ENCODE data around the gene ZDHHC7.
"Not testable (repeated sequence)": the region's sequence is repeated elsewhere in the genome, so short reads cannot be mapped to it uniquely, and the experiment has no call there.

Gene ZDHHC7

GRCh38 chr16:85036236-85037049, 25.1 kb upstream of the ZDHHC7 start:
- DNase-seq = no peak
- no peak for TF ChIP-seq POLR2A (IDR thresholded peaks at IDR 0.05; ENCODE audit: low read length)
- no peak for TF ChIP-seq GATA1 (IDR thresholded peaks at IDR 0.05; ENCODE audit: low read depth, low read length)

- TF ChIP-seq POLR2A (IDR thresholded peaks at IDR 0.05; ENCODE audit: low read length) (no peak), GATA1 (IDR thresholded peaks at IDR 0.05; ENCODE audit: low read depth, low read length) (no peak)
- DNase-seq = no peak
Observed at GRCh38 chr16:85034591-85035433, 23.5 kb upstream of the ZDHHC7 start.

GRCh38 chr16:85033171-85033570, 21.8 kb upstream of the ZDHHC7 start:
- no peak for DNase-seq
- TF ChIP-seq POLR2A (IDR thresholded peaks at IDR 0.05; ENCODE audit: low read length) (no peak), GATA1 (IDR thresholded peaks at IDR 0.05; ENCODE audit: low read depth, low read length) (no peak)

- not testable (repeated sequence) for DNase-seq
Observed at GRCh38 chr16:85032187-85032586, 20.9 kb upstream of the ZDHHC7 start.

GRCh38 chr16:85031451-85031850, 20.1 kb upstream of the ZDHHC7 start:
- TF ChIP-seq GATA1 (IDR thresholded peaks at IDR 0.05; ENCODE audit: low read depth, low read length) (no peak), POLR2A (IDR thresholded peaks at IDR 0.05; ENCODE audit: low read length) (no peak)
- DNase-seq = no peak

GRCh38 chr16:85029981-85030401, 18.7 kb upstream of the ZDHHC7 start:
- no peak for DNase-seq

GRCh38 chr16:85029408-85029784, 18.1 kb upstream of the ZDHHC7 start:
- TF ChIP-seq GATA1 (IDR thresholded peaks at IDR 0.05; ENCODE audit: low read depth, low read length) (no peak), POLR2A (IDR thresholded peaks at IDR 0.05; ENCODE audit: low read length) (no peak)
- peak; percentile 19 to 48 for DNase-seq

More at GRCh38 chr16:85029981-85030401, 18.7 kb upstream of the ZDHHC7 start:
- TF ChIP-seq GATA1 (IDR thresholded peaks at IDR 0.05; ENCODE audit: low read depth, low read length) (no peak), POLR2A (IDR thresholded peaks at IDR 0.05; ENCODE audit: low read length) (no peak)

GRCh38 chr16:85028685-85029407, 17.5 kb upstream of the ZDHHC7 start:
- DNase-seq = peak in 1 of 2 experiments; percentile 42
- TF ChIP-seq GATA1 (IDR thresholded peaks at IDR 0.05; ENCODE audit: low read depth, low read length) = no peak
- TF ChIP-seq POLR2A (IDR thresholded peaks at IDR 0.05; ENCODE audit: low read length) = no peak

- no peak for TF ChIP-seq GATA1 (IDR thresholded peaks at IDR 0.05; ENCODE audit: low read depth, low read length)
- no peak for TF ChIP-seq POLR2A (IDR thresholded peaks at IDR 0.05; ENCODE audit: low read length)
- DNase-seq = peak; percentile 54 to 69
Observed at GRCh38 chr16:85027958-85028684, 16.8 kb upstream of the ZDHHC7 start.

- TF ChIP-seq GATA1 (IDR thresholded peaks at IDR 0.05; ENCODE audit: low read depth, low read length) = no peak
- peak; percentile 82 for TF ChIP-seq POLR2A (IDR thresholded peaks at IDR 0.05; ENCODE audit: low read length)
- peak; percentile 95 to 98 for DNase-seq
Observed at GRCh38 chr16:85027349-85027957, 16.1 kb upstream of the ZDHHC7 start, which contains the start of gene KIAA0513. Gene KIAA0513, plus strand, starts transcription at chr16:85027795. Its CDS starts 39,277 bp downstream, at chr16:85067072.

- TF ChIP-seq POLR2A (IDR thresholded peaks at IDR 0.05; ENCODE audit: low read length) = no peak
- no peak for TF ChIP-seq GATA1 (IDR thresholded peaks at IDR 0.05; ENCODE audit: low read depth, low read length)
Observed at GRCh38 chr16:85026703-85027102, 15.4 kb upstream of the ZDHHC7 start.

GRCh38 chr16:85025781-85026653, 14.7 kb upstream of the ZDHHC7 start:
- DNase-seq = peak; percentile 18 to 50
- TF ChIP-seq POLR2A (IDR thresholded peaks at IDR 0.05; ENCODE audit: low read length) = no peak
- TF ChIP-seq GATA1 (IDR thresholded peaks at IDR 0.05; ENCODE audit: low read depth, low read length) = no peak

More at GRCh38 chr16:85026703-85027102, 15.4 kb upstream of the ZDHHC7 start:
- no peak for DNase-seq

All from erythroblast (primary cell).